Calu3 (cell line): ENCODE results near the gene MCF2L. TPM values are rescaled to one million over a fixed set of nuclear protein-coding genes. Genes with fewer than 3 reads are reported as not detected.

Experiments used
- BruUV-seq: library from RNA; stranded (reverse); fragments of 400-500 nt; replicated peaks from 2 replicates; lab custom pipeline; 2021; lab: Mats Ljungman, UMichigan
- CTCF ChIA-PET: fragments of 300-600 bp; sonication (Branson Sonifier 250); formaldehyde crosslinking; loops from one replicate; lab custom pipeline; 2022; ENCODE audit warnings: antibody characterized with exemption; lab: Charles Lee
- DNase-seq: peaks from one replicate; pipeline ENCODE4 v3.0.0; 2022
- H3K27ac Mint-ChIP-seq: one replicate; pipeline ENCODE4 v1.8.0; 2022; ENCODE audit warnings: mixed read lengths; ENCODE audit not compliant: unreplicated experiment
- H3K27me3 Mint-ChIP-seq: one replicate; pipeline ENCODE4 v1.8.0; 2022; ENCODE audit warnings: mixed read lengths; ENCODE audit not compliant: unreplicated experiment
- H3K36me3 Mint-ChIP-seq: one replicate; pipeline ENCODE4 v1.8.0; 2022; ENCODE audit warnings: mild to moderate bottlenecking, moderate library complexity, mixed read lengths; ENCODE audit not compliant: insufficient read depth, unreplicated experiment
- H3K4me1 Mint-ChIP-seq: one replicate; pipeline ENCODE4 v1.8.0; 2022; ENCODE audit warnings: mild to moderate bottlenecking, low read depth, mixed read lengths; ENCODE audit not compliant: unreplicated experiment
- H3K4me3 Mint-ChIP-seq: one replicate; pipeline ENCODE4 v1.8.0; 2022; ENCODE audit warnings: mild to moderate bottlenecking, low read depth, moderate library complexity, mixed read lengths; ENCODE audit not compliant: unreplicated experiment
- H3K9me3 Mint-ChIP-seq: one replicate; pipeline ENCODE4 v1.8.0; 2022; ENCODE audit warnings: low read depth, mixed read lengths; ENCODE audit not compliant: unreplicated experiment
- intact Hi-C: fragments of 100-400 bp; cut with micrococcal nuclease; formaldehyde crosslinking; loops from one replicate; pipeline ENCODE4 v1.10.0; 2022; ENCODE audit not compliant: unreplicated experiment
- total RNA-seq: library from RNA; stranded (reverse); gene quantifications from 2 replicates; pipeline ENCODE4 v1.2.3, GENCODE V29; 2022
- TF ChIP-seq, protein P1 (sequence below): fragments of 200-600 bp; IDR thresholded peaks from one replicate; pipeline ENCODE4 v1.8.0; 2022; ENCODE audit warnings: antibody characterized with exemption; ENCODE audit not compliant: unreplicated experiment

Gene MCF2L
- total RNA-seq, 1 experiment from 2014 or later = 12.9 TPM

- no TSS peak for BruUV-seq
- intact Hi-C loops = no loop called here
- Mint-ChIP-seq H3K4me3 (no peak overlapping the region), H3K36me3 (no peaks in the 10 kb centered on the region), H3K27ac (no peak overlapping the region), H3K9me3 (no peaks in the 10 kb centered on the region), H3K27me3 (no peaks in the 10 kb centered on the region), H3K4me1 (no peaks in the 10 kb centered on the region)
- CTCF ChIA-PET = interaction anchor here (0.5 kb wide), 1 partner anchor 36 kb away, joined by 4 read pairs; no protein-coding TSS in a partner anchor
- no peak for DNase-seq
- TF ChIP-seq, protein P1, sequence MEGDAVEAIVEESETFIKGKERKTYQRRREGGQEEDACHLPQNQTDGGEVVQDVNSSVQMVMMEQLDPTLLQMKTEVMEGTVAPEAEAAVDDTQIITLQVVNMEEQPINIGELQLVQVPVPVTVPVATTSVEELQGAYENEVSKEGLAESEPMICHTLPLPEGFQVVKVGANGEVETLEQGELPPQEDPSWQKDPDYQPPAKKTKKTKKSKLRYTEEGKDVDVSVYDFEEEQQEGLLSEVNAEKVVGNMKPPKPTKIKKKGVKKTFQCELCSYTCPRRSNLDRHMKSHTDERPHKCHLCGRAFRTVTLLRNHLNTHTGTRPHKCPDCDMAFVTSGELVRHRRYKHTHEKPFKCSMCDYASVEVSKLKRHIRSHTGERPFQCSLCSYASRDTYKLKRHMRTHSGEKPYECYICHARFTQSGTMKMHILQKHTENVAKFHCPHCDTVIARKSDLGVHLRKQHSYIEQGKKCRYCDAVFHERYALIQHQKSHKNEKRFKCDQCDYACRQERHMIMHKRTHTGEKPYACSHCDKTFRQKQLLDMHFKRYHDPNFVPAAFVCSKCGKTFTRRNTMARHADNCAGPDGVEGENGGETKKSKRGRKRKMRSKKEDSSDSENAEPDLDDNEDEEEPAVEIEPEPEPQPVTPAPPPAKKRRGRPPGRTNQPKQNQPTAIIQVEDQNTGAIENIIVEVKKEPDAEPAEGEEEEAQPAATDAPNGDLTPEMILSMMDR = no peak
These were observed 124.0 kb downstream of the MCF2L start for GRCh38 chr13:113092776-113093579.

DNA sequence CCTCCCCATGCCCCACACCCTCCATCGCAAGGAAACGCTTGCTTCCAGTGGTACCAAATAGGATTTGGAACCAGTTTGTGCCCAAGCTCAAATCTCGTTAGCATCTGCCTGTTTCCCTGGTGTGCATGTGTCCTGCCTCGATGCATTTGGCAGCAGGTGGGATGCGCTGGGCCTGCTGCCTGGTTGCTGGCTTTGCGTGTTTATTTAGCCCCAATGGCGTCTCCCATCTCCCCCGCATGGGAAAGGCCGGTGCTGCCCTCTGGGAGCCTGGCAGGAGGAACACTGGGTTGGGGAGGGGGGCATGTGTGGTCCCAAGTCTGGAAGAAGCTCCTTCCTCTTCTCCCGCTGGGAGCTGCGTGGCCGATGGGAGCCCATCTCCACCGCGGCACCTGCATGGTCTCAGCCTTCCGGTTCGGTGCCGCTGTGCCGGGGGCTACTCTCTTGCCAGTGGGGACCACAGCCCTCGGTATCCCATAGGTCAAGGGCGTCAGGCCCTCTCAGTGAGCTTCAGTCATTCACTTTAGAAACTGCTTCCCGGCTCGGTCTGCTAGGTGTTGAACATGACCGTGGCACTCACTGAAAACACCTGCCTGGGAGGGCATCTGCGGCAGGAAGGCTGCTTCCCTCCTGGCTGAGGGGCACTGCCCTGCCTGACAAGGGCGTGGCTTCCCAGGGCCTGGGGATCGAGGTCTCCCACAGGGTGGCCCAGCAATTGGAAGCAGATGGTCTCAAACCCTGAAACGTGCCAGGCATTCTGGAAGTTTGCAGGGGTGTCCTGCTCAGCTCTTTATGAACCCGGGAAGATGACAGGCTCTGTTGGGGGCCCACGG, 124.8 kb downstream of the MCF2L start:
- CTCF ChIA-PET = interaction anchor here (0.8 kb wide), 1 partner anchor 58 kb away, joined by 3 read pairs; no protein-coding TSS in a partner anchor
- no peaks in the 10 kb centered on the region for H3K36me3 Mint-ChIP-seq

DNA sequence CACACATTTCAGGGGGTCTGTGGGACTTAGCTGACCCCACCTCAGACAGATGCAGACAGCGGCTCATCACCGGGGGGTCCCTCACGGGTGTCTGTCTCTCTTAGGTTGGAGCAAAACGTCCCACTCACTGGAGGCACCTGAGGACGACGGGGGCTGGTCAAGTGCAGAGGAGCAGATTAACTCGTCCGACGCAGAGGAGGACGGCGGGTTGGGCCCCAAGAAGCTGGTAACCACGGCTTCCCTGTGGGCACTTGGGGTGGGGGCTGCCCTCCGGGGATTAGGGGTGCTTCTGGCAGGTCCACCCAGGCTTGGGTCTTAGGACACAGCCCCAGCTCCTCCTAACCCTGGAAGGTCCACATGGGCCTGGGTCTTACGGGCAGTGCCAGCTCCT, 125.4 kb downstream of the MCF2L start:
- intact Hi-C loops = no loop called here
- CTCF ChIA-PET = interaction anchor here (0.8 kb wide), 1 partner anchor 57 kb away, joined by 3 read pairs; no protein-coding TSS in a partner anchor
- BruUV-seq = no TSS peak
- TF ChIP-seq, protein P1 = no peak
- Mint-ChIP-seq H3K4me3 (no peak overlapping the region), H3K27me3 (no peaks in the 10 kb centered on the region), H3K36me3 (peaks cover 5% of the 10 kb centered on the region), H3K9me3 (no peaks in the 10 kb centered on the region), H3K4me1 (no peaks in the 10 kb centered on the region), H3K27ac (no peak overlapping the region)
- no peak for DNase-seq

More for the DNA sequence above, 124.8 kb downstream of the MCF2L start:
- BruUV-seq = no TSS peak
- Mint-ChIP-seq H3K4me3 (no peak overlapping the region), H3K4me1 (no peaks in the 10 kb centered on the region), H3K27ac (no peak overlapping the region), H3K27me3 (no peaks in the 10 kb centered on the region), H3K9me3 (no peaks in the 10 kb centered on the region)
- TF ChIP-seq, protein P1 = no peak
- intact Hi-C loops = no loop called here
- DNase-seq = no peak

GRCh38 chr13:113095146-113096051, 126.4 kb downstream of the MCF2L start:
- no peak for DNase-seq

More at GRCh38 chr13:113095146-113096051, 126.4 kb downstream of the MCF2L start:
- H3K9me3 Mint-ChIP-seq = no peaks in the 10 kb centered on the region
- H3K27ac Mint-ChIP-seq = no peak overlapping the region
- intact Hi-C loops = no loop called here
- CTCF ChIA-PET = no interaction called here
- TF ChIP-seq, protein P1 = no peak
- no TSS peak for BruUV-seq
- H3K4me3 Mint-ChIP-seq = no peak overlapping the region
- H3K4me1 Mint-ChIP-seq = no peaks in the 10 kb centered on the region
- no peaks in the 10 kb centered on the region for H3K27me3 Mint-ChIP-seq
- H3K36me3 Mint-ChIP-seq = peaks cover 5% of the 10 kb centered on the region
